ENCODE data around the gene FAM131C.
A peak's percentile ranks its signal among the peaks of the same experiment; 100 is the strongest.
"Not testable (repeated sequence)": the region's sequence is repeated elsewhere in the genome, so short reads cannot be mapped to it uniquely, and the experiment has no call there.

Gene FAM131C

DNA sequence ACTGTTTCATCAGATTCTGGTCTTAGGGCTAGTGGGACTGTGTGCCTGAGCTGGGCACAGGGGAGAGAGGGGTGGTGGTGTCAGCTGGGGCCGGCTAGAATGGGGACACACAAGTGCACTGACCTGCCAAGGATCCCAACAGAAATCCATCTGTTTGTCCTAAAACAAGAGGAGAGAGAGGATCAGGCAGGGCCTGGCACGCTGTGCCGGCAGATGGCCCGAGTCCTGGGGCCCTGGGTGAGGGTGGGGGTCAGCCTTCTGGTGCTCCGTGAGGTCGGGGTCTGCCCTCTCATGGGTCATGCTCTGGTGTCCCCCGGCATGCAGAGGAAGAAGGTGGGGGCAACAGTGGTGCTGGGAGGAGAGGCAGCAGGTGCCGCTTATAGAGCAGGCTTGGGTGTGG is 33.6 kb downstream of the FAM131C start:
- DNase-seq, result not testable (repeated sequence)

- no peak for DNase-seq
Observed at GRCh38 chr1:16038620-16038912, 34.9 kb downstream of the FAM131C start.

GRCh38 chr1:16036461-16036860 is 37.0 kb downstream of the FAM131C start:
- not testable (repeated sequence) for DNase-seq

DNA sequence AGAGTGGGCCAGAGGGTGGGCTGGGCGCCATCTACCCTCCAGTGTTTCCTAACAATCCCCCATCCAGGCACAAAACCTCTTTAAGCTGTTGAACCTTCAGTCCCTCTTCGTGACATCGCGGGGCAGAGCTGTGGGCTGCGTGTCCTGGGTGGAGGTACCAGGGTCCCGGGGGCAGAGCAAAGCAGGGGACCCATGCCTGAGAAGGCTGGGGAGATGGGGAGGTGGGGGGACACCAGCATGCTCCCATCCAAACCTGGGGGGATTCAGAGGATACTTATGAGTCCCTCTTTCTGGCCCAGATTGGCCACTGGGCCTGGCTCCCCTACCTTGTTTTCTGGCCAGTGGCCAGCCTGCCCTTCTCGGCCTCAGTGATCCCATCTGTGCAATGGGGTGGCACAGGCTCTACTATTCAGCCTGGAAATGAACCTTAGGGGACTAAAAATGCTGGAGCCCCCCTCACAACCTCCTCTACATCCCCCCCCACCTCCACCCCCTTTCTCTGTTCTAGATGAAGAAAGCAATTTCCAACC is 40.3 kb downstream of the FAM131C start:
- not testable (repeated sequence) for DNase-seq

DNA sequence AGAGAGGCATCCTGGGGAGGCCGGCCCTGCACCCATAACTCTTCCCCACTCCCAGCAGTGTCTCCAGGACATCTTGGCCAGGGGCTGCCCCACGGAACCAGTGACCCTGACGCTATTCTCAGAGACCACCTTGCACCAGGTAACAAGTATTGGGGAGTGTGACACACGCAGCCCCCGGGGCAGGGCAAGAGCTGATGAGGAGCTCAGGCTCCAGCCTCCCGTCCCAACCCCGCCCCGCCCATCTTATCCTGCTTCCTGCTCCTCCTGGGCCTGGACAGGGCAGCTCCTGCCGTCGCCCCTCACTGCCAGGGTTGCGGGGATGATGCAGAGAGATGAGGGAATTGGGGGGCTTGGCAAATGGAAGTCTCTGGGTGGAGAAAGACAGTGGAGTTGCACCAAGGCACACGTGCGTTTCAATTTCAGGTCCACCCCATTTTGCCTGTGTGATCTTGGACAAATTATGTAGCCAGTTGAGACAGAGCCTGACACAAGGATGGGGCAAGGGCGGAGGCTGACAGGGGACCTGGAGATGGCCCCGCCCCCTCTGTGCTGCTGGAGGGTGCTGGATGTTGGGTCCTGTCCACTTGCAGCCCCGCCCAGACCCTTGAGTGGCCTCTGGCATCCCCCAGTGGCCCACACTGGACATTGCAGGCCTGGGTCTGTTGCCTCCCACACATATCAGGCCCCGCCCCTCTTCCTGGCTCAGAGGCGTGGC is 40.9 kb downstream of the FAM131C start:
- peak; percentile 79 for DNase-seq

- DNase-seq, result no peak
Observed at GRCh38 chr1:16031551-16031950, 41.9 kb downstream of the FAM131C start.

DNA sequence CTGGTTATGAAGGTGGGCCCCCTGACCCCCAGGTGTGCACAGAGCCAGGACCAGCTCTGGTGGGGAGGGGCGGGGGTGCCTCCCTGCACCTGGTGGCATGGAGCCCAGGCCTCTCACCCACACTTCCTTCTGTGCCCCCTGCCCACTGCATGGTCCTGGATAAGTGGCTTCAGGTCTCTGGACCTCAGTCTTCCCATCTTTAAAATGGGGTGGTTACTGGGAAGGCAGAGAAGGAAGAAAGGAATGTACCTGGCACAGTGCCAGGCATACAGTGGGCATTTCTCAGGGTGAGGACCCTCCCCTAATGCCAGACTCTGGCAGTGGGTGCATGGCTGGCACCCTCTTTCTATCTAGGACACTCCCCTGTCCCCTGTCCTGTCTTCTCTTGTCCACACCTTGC is 44.2 kb downstream of the FAM131C start:
- DNase-seq, result no peak

DNA sequence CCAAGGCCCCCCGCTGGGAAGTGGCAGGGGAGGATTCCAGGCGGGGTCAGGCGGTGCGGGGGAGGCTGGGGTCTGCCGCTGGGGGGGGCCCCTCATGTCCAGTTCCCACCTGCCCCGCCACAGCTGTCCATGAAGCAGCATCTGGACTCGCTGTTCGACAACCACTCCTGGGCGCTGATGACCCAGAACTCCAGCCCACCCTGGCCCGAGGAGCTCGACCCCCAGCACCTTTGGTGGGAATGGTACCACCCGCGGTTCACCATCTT is 44.5 kb downstream of the FAM131C start:
- DNase-seq, result not testable (repeated sequence)

GRCh38 chr1:16028237-16029002 is 45.0 kb downstream of the FAM131C start:
- no peak for DNase-seq

DNA sequence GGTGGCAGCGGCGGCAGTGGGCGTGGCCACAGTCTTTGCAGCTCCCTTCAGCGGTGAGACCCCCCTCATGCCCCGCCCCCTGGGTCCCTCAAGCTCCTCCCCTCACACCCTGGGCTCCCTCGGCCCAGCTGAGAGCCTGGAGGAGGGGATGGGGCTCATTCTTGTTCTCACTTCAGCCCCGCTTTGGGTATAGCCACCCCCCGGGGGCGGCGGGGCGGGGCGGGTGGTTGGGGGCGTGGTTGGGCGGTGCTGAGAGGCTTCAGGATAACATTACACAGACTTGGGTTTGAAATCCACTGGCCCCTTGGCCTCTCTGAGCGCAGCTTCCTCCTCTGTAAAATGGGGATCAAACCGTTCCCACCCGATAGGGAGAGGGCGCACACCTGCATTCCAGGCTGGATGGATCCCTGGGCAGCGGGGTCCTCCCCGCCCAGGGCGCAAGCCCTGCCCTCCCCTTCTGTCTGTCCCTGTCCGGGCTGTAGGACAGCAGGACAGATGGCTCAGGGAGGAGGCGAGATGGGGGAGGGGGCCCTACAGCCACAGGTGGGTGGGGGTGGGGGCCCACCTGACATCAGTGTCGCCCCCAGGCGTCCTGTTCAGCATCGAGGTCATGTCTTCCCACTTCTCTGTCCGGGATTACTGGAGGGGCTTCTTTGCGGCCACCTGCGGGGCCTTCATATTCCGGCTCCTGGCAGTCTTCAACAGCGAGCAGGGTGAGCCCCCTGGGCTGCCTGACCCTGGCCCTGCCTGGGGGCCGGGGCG is 46.5 kb downstream of the FAM131C start:
- no peak for DNase-seq

DNA sequence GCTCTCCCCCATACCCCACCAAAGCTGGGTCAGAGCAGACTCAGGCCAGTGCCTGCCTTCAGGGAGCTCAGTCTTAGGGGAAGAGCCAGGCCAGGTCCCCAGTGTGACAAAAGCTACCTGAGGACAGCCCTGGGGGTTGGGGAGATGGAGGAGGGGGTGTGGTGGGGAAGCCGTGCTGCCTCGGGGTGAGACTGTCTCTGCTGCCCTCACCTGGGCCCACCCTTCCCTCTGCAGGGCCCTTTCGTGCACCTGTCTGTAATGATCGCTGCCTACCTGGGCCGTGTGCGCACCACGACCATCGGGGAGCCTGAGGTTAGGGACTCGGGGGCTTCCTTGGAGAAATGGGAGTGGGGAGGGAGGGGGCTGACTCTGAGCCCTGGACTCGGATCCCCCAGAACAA is 47.1 kb downstream of the FAM131C start:
- not testable (repeated sequence) for DNase-seq

DNA sequence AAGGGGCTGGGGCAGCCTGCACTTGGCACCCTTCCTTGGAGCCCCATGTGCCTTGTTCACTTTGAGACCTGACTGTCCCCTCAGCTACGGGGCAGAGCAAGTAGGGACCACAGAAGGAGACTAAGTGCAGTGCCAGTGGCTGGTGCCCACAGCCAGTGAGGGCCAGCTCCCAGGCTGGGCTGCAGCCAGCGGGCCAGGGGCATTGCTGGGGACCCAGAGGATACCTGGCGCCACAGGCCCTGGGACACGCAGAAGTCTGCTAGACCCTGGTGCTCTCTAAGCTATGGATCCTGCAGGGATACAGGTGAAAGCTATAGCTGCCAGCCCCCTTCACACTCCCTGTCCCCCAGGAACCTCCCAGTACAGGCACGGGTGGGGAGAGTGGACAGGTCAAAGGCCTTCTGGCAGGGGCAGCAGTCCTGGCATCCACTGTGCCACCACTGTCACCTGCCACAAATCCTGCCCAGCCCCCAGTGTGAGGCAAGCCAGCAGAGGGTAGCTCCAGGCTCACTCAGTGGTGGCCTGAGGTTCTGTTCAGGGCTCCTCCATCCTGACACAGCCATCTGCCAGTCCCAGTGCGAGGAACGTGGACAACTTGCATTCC is 50.3 kb downstream of the FAM131C start:
- no peak for DNase-seq

- DNase-seq, result no peak
Observed at GRCh38 chr1:16022393-16022792, 51.1 kb downstream of the FAM131C start.

DNA sequence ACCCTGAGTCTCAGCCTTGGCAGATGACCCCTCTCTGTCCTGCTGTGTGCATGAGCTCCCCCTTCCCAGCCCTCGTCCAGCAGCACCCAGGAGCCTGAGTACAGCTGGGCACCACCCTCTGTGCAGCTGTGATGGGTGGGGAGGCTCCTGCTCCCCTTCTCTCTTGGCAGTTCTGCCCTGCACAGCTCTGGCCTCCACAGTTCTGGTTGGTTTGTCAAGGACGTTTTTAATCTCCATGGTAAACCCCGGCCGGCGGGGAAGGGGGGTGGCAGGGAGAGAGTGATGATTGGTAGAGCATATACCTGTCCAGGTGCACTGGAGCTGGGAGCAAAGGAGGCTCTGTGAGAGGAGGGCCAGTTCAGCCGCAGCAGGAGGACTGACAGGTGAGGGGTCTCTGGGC is 51.8 kb downstream of the FAM131C start, which contains the start of gene CLCNKA:
Gene CLCNKA (plus strand): TSS at position 356 of the 400 bp plus-strand sequence. CDS start 584 bp downstream, outside the sequence.
- peak; percentile 39 for DNase-seq

DNA sequence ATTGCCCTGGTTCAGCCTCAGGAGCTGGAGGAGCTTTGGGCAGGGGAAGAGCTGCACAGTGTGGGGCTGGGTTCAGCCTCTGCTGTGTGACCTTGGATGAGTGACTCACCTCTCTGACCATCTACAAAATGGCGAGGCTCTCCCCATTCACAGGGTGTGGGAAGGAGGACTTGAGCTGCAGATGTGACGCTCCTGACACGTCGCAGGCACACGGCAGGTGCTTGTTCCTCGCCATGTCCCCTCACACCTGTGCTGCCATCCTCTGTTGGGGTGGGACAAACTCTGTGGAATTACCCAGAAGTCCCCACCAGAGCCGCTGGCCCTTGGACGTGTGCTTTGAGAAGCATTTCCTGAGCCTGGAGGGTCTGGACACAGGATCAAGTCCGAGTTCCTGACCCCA is 52.6 kb downstream of the FAM131C start:
- DNase-seq, result not testable (repeated sequence)

- no peak for DNase-seq
Observed at GRCh38 chr1:16020325-16020724, 53.1 kb downstream of the FAM131C start.

DNA sequence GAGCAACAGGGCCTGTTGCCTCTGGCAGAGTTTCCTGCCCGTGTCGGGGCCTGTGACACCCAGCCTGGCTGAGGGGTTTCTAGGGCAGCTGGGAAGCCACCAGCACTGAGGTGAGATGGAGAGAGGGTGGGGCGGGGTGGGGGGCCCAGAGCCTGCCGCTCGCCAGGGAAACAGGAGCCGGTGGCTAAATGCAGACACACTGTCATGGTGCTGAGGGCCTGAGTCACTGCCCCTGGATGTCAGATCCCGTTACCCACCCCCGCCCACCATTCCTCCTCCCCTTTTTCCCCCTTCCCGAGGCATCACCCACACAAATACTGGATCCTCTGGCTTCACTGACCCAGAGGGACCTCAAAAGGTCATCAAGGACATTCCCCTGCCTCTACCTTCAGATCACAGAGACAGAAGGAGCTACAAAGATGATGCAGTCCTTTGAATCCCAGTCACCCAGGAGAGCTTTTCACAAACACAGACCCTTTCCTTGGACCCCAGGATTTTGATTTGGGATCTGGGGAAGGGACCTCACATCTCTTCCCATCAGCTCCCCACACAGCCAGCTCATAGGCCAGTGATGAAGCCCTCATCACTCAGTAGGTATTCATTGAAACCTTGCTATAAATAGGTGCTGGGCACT is 53.7 kb downstream of the FAM131C start:
- no peak for DNase-seq

GRCh38 chr1:16018749-16019643 is 54.5 kb downstream of the FAM131C start:
- peak; percentile 32 for DNase-seq

DNA sequence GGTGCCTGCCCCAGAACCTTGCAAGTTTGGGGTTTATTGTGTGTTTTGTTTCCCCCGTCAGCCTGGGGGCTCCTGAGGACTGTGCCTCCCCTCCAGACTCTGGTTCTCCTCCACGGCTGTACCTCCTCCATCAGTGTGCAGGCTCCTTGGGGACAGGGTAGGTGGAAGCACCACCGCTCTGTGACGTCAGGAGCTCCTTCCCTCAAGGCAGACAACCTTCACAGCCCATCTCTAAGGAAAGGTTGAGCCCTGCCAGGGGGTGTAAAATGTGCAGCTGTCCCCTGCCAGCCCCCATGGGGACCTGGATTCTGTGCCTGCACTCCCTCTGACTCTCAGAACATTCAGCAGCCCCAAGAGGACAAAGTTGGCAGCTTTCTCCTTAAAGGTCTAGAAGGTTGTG is 55.1 kb downstream of the FAM131C start:
- DNase-seq, result no peak

- DNase-seq, result peak; percentile 76
Observed at GRCh38 chr1:16017461-16018303, 55.8 kb downstream of the FAM131C start, which contains the start of gene HSPB7. TSS of gene HSPB7 (minus strand) at chr1:16018043. CDS start at chr1:16017963, 80 bp downstream.
